Prostate gland (tissue), 2 donors: ENCODE measurements around the gene MPC1. TPM values are rescaled to one million over a fixed set of nuclear protein-coding genes. Genes with fewer than 3 reads are reported as not detected.

Experiments
- DNase-seq: peaks from one replicate; pipeline ENCODE4 v3.0.0-alpha.2; 2019; ENCODE audit warnings: low spot score
- H3K27ac ChIP-seq, 2 donors: fragments of 200-600 bp; sonication (generic); 2 replicates each; pipeline ENCODE4 v1.5.1; 2017 to 2019
- H3K27me3 ChIP-seq: fragments of 200-600 bp; sonication (generic); replicated peaks from 2 replicates; pipeline ENCODE4 v1.5.1; 2019; ENCODE audit not compliant: insufficient read depth
- H3K36me3 ChIP-seq, 2 donors: fragments of 200-600 bp; sonication (generic); 1 replicate in 1 of 2; 2 replicates in 1 of 2; pipeline versions ENCODE4 v1.5.1 to v1.8.1; 2017 to 2019
- H3K4me1 ChIP-seq: fragments of 200-600 bp; sonication (generic); replicated peaks from 2 replicates; pipeline ENCODE4 v1.5.1; 2019
- H3K4me3 ChIP-seq, 2 donors: fragments of 200-600 bp; sonication (generic); 2 replicates each; pipeline ENCODE4 v1.5.1; 2017 to 2019
- H3K9me3 ChIP-seq: fragments of 200-600 bp; sonication (generic); 2 replicates; pipeline ENCODE4 v1.5.1; 2017
- POLR2A ChIP-seq: fragments of 450-650 bp; IDR thresholded peaks from one replicate; pipeline ENCODE4 v1.6.1; 2016; ENCODE audit warnings: antibody characterized with exemption, mild to moderate bottlenecking
- POLR2AphosphoS5 ChIP-seq: sonication (generic); formaldehyde crosslinking; IDR thresholded peaks from one replicate; pipeline ENCODE4 v1.6.1; 2017; ENCODE audit warnings: antibody characterized with exemption
- WGBS: methylation state at CpG from one replicate; pipeline ENCODE4 v1.1.5; 2018; 5-methylcytosine and 5-hydroxymethylcytosine counted together
- intact Hi-C: fragments of 100-400 bp; cut with DNase I; formaldehyde crosslinking; loops from one replicate; pipeline ENCODE4 v1.14.2; 2022
- total RNA-seq, 2 donors: library from RNA; depleted of rRNA; stranded (reverse); fragments of >200 nt; gene quantifications; one replicate each; pipeline ENCODE4 v1.1.0, GENCODE V29; 2016
- TF ChIP-seq, protein P1 (sequence below), 4 experiments: fragments of 200-600 bp in 2 of 4; fragments of 450-650 bp in 2 of 4; sonication (generic) in 2 of 4; IDR thresholded peaks; 1 replicate in 3 of 4; 2 replicates in 1 of 4; pipeline ENCODE4 v1.5.1; 2016 to 2019; ENCODE audit warnings: antibody characterized with exemption in 4 of 4, mild to moderate bottlenecking in 2 of 4, moderate library complexity in 2 of 4

Gene MPC1
- total RNA-seq, 2 donors from 2014 or later, result 25.3 to 58.9 TPM

DNA sequence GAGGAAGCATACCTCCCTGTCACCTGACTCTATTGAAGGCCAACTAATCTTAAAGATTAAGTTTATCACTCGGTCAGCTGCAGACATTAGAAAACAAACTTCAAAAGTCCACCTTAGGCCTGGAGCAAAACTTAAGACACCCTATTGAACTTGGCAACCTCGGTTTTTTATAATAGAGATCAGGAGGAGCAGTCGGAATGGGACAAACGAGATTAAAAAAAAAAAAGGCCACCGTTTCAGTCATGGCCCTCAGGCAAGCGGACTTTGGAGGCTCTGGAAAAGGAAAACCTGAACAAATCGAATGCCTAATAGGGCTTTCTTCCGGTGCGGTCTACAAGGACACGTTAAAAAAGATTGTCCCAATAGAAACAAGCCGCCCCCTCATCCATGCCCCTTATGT lies 67.3 kb downstream of the MPC1 start:
- Histone ChIP-seq H3K27me3 (no peaks in the 10 kb centered on the region), H3K9me3 (no peaks in the 10 kb centered on the region), H3K27ac (no peak overlapping the region), H3K4me1 (no peaks in the 10 kb centered on the region), H3K36me3 (no peaks in the 10 kb centered on the region), H3K4me3 (no peak overlapping the region)
- DNase-seq, result no peak
- intact Hi-C loops, result no loop called here
- TF ChIP-seq POLR2A, result no peak
- TF ChIP-seq, protein P1, sequence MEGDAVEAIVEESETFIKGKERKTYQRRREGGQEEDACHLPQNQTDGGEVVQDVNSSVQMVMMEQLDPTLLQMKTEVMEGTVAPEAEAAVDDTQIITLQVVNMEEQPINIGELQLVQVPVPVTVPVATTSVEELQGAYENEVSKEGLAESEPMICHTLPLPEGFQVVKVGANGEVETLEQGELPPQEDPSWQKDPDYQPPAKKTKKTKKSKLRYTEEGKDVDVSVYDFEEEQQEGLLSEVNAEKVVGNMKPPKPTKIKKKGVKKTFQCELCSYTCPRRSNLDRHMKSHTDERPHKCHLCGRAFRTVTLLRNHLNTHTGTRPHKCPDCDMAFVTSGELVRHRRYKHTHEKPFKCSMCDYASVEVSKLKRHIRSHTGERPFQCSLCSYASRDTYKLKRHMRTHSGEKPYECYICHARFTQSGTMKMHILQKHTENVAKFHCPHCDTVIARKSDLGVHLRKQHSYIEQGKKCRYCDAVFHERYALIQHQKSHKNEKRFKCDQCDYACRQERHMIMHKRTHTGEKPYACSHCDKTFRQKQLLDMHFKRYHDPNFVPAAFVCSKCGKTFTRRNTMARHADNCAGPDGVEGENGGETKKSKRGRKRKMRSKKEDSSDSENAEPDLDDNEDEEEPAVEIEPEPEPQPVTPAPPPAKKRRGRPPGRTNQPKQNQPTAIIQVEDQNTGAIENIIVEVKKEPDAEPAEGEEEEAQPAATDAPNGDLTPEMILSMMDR (IDR thresholded peaks at IDR 0.05), result no peak
- TF ChIP-seq POLR2AphosphoS5, result no peak
- WGBS, result 86% methylated on average over 11 of the region's 11 CpGs

Other genes starting within 250 kb of the MPC1 start
- gene TBXT, start 215.1 kb downstream of the MPC1 start, total RNA-seq, result under 1 TPM in 1 of 2 donors, not detected in 1; 0.23 TPM
- under 1 TPM in 1 of 2 donors, not detected in 1; 0.27 TPM for gene PRR18, start 74.5 kb downstream of the MPC1 start, total RNA-seq
- 10 to 100 TPM; 64.8 to 72.3 TPM for gene SFT2D1, start 40.4 kb downstream of the MPC1 start, total RNA-seq
- gene RAMACL, start 203.7 kb upstream of the MPC1 start, total RNA-seq, result 1 to 10 TPM in 1 of 2 donors, under 1 TPM in 1; 0.68 to 1.1 TPM
- gene RPS6KA2, start 244.3 kb upstream of the MPC1 start, total RNA-seq, result 10 to 100 TPM; 32.2 to 44.3 TPM